Measurements from ENCODE around the gene CGB5.
"Not testable (repeated sequence)": the region's sequence is repeated elsewhere in the genome, so short reads cannot be mapped to it uniquely, and the experiment has no call there.

Gene CGB5

DNA sequence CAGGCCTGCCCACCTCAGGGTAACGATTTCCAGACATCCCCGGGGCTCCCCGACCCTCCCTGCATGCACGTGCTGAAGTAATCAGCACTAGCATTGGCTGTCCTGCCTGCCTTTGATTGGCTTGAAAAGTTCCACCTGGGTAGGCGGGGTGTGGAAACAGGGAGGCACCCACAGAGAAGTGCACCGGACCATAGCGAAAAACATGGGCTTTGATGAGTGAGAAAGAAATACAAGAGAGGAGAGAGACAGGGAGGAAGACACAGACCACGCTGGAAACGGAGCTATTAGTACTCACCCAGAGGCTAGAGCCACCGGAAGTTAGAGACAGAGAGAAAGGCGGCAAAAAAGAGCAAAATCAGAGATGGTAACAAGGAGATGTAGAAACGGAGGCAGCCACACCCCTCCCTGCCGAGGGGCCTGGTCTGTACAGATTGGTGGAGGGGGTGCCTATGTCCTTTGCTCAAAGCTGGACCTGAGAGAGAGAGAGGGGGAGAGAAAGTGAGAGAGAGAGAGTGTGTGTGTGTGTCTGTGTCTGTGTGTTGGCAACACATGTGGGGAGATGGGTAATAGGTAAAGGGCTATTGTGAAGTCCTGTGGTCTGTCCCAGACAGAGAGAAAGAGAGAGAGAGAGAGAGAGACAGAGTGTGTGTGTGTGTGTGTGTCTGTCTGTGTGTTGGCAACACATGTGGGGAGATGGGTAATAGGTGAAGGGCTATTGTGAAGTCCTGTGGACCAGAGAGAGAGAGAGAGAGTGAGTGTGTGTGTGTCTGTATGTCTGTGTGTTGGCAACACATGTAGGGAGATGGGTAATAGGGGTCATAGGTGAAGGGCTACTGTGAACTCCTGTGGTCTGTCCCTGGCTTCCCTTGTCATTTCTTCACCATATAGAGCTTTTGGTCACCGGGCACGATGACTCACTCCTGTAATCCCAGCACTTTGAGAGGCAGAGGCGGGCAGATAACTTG, 22.4 kb upstream of the CGB5 start:
- in situ Hi-C loops (cut with HindIII; ENCODE audit: low sequenced_read_pairs), result no loop called here

DNA sequence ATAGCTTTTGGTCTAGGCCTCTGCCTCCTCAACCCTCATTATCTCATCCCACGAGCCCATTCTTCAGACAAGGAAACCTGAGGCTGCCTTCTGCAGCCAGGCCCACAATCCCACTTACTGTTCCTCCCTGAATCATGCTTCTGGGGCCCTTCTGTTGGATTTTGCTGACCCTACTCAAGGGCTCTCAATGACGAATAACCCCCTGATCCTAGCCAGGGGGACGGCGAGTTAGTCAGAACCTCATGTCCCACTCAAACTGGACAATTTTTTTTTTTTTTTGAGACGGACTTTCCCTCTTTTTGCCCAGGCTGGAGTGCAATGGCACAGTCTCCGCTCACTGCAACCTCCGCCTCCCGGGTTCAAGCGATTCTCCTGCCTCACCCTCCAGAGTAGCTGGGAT, 21.5 kb upstream of the CGB5 start:
- in situ Hi-C loops (cut with HindIII; ENCODE audit: low sequenced_read_pairs), result no loop called here

DNA sequence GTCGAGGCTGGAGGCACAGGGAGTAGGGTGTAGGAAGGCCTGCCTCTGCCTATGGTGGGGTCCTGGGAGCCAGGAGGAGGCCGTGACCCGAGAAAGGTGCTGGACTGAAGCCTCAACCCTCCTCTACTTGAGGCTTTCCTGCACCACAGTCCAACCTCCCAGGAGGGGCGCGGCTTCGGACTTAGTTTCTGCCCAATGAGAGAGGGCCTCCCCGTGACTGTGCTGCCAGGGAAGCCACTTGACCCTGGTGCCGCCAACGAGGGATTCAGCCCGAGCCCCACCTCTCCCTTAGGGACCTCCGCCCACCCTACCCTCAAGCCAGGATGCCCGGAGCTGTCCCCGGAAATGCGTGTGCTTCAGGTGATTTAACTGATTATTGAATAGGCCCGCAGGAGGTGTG, 19.4 kb upstream of the CGB5 start, which contains the start of gene CGB3:
Gene CGB3 (minus strand): TSS at position 101 of the 400 bp plus-strand sequence. CDS start 362 bp downstream, outside the sequence.
- in situ Hi-C loops (cut with HindIII; ENCODE audit: low sequenced_read_pairs), result not testable (repeated sequence)

DNA sequence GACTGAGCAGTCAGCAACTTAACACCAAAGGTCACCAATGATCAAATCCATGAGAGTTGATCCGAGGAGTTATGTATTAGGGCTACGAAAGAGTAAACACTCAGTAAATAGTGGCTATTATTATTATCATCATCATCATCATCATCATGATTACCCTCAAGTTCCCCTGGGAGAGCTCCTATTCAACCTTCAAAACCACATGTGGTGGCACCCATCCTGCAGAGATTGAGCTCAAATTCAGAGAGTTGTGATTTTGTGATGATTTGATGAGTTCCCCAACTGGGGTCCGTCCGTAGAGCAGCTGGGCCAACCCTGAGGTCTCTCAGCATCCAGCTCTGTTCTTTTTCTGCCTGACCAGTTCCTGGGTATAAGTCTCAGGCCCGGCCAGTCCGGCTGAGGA, 18.6 kb upstream of the CGB5 start:
- in situ Hi-C loops (cut with HindIII; ENCODE audit: low sequenced_read_pairs), result not testable (repeated sequence)

DNA sequence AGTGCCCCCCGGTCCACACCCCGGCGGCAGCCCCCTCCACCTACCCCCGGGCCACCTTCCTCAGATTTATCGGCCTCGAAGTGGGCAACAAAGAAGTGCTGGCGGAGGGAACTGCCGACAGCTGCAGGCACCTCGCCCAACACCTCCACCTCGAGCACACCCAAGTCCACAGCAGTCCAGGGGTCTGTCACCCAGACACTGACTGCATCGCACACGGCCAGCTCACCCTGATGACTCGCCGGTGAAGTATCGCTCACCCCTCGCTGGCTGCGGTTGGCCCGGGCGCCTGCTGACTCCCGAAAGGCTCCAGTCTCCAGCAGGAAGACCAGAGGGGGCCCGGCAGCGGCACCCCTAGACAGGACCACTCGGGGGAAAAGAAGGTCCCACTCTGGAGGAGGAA, 18.0 kb upstream of the CGB5 start:
- in situ Hi-C loops (cut with HindIII; ENCODE audit: low sequenced_read_pairs), result not testable (repeated sequence)

DNA sequence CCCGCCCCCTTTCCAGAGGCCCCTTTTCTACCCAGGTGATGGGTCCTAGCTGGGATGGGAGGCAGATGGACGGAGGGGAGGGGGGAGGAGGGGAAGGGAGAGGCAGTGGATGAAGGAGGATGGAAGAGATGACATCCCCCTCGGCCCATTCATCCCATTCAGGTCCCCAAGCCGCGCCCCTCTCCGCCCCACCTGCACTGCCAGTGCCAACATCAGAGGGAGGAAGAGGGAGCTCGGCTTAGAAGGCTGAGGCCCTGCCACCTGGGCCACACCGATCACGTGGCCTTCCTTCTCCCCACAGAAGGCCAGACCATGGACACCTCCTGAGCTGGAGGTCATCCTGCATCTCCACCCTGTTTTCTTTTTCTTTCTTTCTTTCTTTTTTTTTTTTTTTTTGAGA, 15.0 kb upstream of the CGB5 start:
- in situ Hi-C loops (cut with HindIII; ENCODE audit: low sequenced_read_pairs), result not testable (repeated sequence)

DNA sequence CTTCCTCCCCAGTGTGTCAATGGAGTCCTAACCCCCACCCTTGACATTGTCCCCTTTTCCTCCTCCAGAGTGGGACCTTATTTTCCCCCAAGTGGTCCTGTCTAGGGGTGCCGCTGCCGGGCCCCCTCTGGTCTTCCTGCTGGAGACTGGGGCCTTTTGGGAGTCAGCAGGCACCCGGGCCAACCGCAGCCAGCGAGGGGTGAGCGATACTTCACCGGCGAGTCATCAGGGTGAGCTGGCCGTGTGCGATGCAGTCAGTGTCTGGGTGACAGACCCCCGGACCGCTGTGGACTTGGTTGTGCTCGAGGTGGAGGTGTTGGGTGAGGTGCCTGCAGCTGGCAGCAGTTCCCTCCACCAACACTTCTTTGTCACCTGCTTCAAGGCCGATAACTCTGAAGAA, 13.9 kb upstream of the CGB5 start:
- in situ Hi-C loops (cut with HindIII; ENCODE audit: low sequenced_read_pairs), result not testable (repeated sequence)

DNA sequence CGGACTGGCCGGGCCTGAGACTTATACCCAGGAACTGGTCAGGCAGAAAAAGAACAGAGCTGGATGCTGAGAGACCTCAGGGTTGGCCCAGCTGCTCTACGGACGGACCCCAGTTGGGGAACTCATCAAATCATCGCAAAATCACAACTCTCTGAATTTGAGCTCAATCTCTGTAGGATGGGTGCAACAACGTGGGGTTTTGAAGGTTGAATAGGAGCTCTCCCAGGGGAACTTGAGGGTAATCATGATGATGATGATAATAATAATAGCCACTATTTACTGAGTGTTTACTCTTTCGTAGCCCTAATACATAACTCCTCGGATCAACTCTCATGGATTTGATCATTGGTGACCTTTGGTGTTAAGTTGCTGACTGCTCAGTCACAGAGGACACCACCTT, 13.3 kb upstream of the CGB5 start:
- in situ Hi-C loops (cut with HindIII; ENCODE audit: low sequenced_read_pairs), result not testable (repeated sequence)

DNA sequence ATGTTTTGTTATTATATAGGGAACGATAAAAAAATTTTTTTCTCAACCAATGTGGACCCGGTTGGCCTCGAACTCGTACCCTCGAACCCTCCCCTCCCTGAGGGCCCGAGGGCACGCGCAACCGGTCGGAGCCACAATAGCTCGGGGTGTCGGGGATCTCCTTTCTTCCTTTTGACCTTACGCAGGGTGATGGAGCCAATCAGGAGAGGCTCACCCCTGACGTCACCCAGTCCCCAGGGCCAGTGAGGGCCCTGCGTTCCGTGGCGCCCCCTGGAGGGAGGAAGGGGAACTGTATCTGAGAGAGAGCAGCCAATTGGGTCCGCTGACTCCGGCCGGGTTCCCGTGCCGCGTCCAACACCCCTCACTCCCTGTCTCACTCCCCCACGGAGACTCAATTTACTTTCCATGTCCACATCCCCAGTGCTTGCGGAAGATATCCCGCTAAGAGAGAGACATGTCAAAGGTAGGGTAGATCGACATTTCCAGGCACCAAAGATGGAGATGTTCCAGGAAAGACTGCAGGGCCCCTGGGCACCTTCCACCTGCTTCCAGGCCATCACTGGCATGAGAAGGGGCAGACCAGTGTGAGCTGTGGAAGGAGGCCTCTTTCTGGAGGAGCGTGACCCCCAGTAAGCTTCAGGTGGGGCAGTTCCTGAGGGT, 11.9 kb upstream of the CGB5 start, which contains the start of gene CGB2:
Gene CGB2 (plus strand): TSS at position 249 of the 660 bp plus-strand sequence. CDS start 206 bp downstream, at position 455.
- in situ Hi-C loops (cut with HindIII; ENCODE audit: low sequenced_read_pairs), result not testable (repeated sequence)

DNA sequence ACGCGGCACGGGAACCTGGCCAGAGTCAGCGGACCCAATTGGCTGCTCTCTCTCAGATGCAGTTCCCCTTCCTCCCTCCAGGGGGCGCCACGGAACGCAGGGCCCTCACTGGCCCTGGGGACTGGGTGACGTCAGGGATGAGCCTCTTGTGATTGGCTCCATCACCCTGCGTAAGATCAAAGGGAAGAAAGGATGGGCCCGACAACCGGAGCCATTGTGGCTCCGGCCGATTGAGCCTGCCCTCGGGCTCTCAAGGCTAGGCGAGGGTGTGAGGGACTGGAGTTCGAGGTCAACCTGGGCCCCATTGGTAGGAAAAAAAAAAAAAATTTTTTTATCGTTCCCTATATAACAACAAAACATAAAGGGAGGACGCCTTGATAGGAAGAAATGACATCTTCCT, 6.8 kb upstream of the CGB5 start, which contains the start of gene CGB1:
Gene CGB1 (minus strand): TSS at position 81 of the 400 bp plus-strand sequence. CDS start 184 bp downstream, outside the sequence.
- in situ Hi-C loops (cut with HindIII; ENCODE audit: low sequenced_read_pairs), result not testable (repeated sequence)

DNA sequence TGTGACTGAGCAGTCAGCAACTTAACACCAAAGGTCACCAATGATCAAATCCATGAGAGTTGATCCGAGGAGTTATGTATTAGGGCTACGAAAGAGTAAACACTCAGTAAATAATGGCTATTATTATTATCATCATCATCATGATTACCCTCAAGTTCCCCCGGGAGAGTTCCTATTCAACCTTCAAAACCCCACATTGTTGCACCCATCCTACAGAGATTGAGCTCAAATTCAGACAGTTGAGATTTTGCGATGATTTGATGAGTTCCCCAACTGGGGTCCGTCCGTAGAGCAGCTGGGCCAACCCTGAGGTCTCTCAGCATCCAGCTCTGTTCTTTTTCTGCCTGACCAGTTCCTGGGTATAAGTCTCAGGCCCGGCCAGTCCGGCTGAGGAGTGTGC, 5.5 kb upstream of the CGB5 start:
- in situ Hi-C loops (cut with HindIII; ENCODE audit: low sequenced_read_pairs), result not testable (repeated sequence)

DNA sequence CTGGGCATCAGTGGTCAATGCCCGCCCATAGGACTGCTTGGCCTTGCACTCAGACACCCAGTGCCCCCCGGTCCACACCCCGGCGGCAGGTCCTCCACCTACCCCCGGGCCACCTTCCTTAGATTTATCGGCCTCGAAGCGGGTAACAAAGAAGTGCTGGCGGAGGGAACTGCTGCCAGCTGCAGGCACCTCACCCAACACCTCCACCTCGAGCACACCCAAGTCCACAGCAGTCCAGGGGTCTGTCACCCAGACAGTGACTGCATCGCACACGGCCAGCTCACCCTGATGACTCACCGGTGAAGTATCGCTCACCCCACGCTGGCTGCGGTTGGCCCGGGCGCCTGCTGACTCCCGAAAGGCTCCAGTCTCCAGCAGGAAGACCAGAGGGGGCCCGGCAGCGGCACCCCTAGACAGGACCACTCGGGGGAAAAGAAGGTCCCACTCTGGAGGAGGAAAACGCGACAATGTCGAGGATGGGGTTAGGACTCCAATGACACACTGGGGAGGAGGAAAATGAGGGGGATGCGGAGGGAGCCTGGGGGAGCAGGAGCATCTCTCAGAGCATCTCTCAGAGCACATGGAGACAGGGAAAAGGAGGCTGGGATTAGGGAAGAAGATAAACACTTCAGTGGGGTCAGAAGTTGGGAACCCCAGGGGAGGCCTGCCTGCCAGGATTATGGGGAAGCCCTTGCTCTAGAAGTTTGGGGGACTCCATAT, 4.9 kb upstream of the CGB5 start:
- in situ Hi-C loops (cut with HindIII; ENCODE audit: low sequenced_read_pairs), result not testable (repeated sequence)

DNA sequence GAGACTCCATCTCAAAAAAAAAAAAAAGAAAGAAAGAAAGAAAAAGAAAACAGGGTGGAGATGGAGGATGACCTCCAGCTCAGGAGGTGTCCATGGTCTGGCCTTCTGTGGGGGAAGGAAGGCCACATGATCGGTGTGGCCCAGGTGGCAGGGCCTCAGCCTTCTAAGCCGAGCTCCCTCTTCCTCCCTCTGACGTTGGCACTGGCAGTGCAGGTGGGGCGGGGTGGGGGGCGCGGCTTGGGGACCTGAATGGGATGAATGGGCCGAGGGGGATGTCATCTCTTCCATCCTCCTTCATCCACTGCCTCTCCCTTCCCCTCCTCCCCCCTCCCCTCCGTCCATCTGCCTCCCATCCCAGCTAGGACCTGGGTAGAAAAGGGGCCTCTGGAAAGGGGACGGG, 3.9 kb upstream of the CGB5 start:
- in situ Hi-C loops (cut with HindIII; ENCODE audit: low sequenced_read_pairs), result not testable (repeated sequence)

DNA sequence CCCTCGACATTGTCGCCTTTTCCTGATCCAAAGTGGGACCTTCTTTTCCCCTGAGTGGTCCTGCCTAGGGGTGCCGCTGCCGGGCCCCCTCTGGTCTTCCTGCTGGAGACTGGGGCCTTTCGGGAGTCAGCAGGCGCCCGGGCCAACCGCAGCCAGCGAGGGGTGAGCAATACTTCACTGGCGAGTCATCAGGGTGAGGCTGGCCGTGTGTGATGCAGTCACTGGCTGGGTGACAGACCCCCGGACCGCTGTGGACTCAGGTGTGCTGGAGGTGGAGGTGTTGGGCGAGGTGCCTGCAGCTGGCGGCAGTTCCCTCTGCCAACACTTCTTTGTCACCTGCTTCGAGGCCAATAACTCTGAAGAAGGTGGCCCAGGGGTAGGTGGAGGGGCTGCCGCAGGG, 1.5 kb upstream of the CGB5 start:
- in situ Hi-C loops (cut with HindIII; ENCODE audit: low sequenced_read_pairs), result no loop called here

DNA sequence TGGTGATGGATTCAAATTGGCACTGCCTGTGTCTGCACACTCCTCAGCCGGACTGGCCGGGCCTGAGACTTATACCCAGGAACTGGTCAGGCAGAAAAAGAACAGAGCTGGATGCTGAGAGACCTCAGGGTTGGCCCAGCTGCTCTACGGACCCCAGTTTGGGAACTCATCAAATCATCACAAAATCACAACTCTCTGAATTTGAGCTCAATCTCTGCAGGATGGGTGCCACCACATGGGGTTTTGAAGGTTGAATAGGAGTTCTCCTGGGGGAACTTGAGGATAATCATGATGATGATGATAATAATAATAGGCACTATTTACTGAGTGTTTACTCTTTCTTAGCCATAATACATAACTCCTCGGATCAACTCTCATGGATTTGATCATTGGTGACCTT, 982 bp upstream of the CGB5 start:
- in situ Hi-C loops (cut with HindIII; ENCODE audit: low sequenced_read_pairs), result not testable (repeated sequence)

DNA sequence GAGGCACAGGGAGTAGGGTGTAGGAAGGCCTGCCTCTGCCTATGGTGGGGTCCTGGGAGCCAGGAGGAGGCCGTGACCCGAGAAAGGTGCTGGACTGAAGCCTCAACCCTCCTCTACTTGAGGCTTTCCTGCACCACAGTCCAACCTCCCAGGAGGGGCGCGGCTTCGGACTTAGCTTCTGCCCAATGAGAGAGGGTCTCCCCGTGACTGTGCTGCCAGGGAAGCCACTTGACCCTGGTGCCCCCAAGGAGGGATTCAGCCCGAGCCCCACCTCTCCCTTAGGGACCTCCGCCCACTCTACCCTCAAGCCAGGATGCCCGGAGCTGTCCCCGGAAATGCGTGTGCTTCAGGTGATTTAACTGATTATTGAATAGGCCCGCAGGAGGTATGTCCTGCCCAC, 5.4 kb downstream of the CGB5 start, which contains the start of gene CGB8:
Gene CGB8 (minus strand): TSS at position 101 of the 400 bp plus-strand sequence. CDS start 372 bp downstream, outside the sequence.
- in situ Hi-C loops (cut with HindIII; ENCODE audit: low sequenced_read_pairs), result not testable (repeated sequence)

DNA sequence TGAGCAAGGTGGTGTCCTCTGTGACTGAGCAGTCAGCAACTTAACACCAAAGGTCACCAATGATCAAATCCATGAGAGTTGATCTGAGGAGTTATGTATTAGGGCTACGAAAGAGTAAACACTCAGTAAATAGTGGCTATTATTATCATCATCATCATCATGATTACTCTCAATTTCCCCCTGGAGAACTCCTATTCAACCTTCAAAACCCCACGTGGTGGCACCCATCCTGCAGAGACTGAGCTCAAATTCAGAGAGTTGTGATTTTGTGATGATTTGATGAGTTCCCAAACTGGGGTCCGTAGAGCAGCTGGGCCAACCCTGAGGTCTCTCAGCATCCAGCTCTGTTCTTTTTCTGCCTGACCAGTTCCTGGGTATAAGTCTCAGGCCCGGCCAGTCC, 6.2 kb downstream of the CGB5 start:
- in situ Hi-C loops (cut with HindIII; ENCODE audit: low sequenced_read_pairs), result not testable (repeated sequence)

DNA sequence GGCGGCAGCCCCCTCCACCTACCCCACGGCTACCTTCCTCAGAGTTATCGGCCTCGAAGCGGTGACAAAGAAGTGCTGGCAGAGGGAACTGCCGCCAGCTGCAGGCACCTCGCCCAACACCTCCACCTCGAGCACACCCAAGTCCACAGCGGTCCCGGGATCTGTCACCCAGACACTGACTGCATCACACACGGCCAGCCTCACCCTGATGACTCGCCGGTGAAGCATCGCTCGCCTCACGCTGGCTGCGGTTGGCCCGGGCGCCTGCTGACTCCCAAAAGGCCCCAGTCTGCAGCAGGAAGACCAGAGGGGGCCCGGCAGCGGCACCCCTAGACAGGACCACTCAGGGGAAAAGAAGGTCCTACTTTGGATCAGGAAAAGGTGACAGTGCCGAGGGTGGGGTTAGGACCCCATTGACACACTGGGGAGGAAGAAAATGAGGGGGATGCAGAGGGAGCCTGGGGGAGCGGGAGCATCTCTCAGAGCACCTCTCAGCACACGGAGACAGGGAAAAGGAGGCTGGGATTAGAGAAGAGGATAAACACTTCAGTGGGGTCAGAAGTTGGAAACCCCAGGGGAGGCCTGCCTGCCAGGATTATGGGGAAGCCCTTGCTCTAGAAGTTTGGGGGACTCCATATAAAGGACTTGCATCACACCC, 6.9 kb downstream of the CGB5 start:
- in situ Hi-C loops (cut with HindIII; ENCODE audit: low sequenced_read_pairs), result not testable (repeated sequence)

DNA sequence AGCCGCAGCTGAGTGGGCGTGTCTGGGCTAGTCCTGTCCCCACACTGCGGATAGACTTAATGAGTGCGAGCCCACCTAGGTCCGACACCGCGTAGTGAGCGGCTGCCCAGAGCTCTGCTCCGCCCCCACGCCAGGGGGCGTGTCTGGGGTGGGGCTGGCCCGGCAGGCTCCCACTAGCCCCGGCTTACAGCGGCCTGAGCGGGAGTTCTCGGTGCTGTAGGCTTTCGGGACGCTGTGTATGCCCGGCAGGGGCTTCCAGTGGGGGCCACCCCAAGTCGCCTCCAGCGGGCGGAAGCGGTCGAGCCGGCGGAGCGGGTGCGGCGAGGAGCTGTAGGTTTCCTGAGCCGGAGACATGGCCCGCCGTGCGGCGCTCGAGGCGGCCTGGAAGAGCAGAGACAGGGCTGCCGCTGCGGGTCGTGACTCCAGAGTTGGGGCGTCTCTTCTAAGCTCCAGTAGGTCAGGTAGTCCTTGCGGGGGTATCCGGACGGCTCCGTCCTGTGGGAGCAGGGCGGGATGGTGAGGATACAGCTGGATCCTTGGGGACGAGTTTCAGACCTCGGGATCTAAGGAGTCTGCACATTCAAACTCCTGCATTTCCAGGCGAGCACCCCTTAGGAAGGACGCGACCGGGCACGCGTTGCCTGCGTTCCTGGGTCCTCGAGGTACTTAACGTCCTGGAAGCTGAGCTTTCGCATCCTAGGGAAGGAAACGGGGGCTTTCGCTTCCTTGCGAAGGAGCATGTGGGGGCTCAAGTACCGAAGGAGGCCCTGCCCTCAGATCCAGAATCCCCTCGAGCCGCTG, 12.7 kb downstream of the CGB5 start:
- in situ Hi-C loops (cut with HindIII; ENCODE audit: low sequenced_read_pairs), result no loop called here
